K562 (cell line): ENCODE results near the gene TRIM62. TPM values are rescaled to one million over a fixed set of nuclear protein-coding genes. Genes with fewer than 3 reads are reported as not detected.

Source experiments
- BHLHE40 ChIP-seq: IDR thresholded peaks from 2 replicates; pipeline ENCODE4 v1.6.1; 2011; ENCODE audit warnings: low read length, improper control_type of control experiment
- E2F4 ChIP-seq: sonication (generic); formaldehyde crosslinking; IDR thresholded peaks from 2 replicates; pipeline ENCODE4 v1.8.0; 2022; ENCODE audit warnings: mild to moderate bottlenecking, low read depth, missing genetic modification reagents
- E2F8 ChIP-seq: fragments of 450-650 bp; IDR thresholded peaks from 2 replicates; pipeline ENCODE4 v1.7.1; 2018; ENCODE audit warnings: mild to moderate bottlenecking, low read depth; ENCODE audit not compliant: partially characterized antibody
- EP400 ChIP-seq: fragments of 450-650 bp; IDR thresholded peaks from 2 replicates; pipeline ENCODE4 v1.6.1; 2017; ENCODE audit warnings: antibody characterized with exemption, mild to moderate bottlenecking, moderate library complexity
- GABPA ChIP-seq: fragments of 200-800 bp; sonication (Bioruptor generic); conservative IDR thresholded peaks from 2 replicates; pipeline ENCODE4 v1.6.1; 2016; ENCODE audit warnings: low read depth, missing genetic modification characterization, missing compliant biosample characterization
- GTF2A2 ChIP-seq: IDR thresholded peaks from 2 replicates; pipeline ENCODE4 v1.6.1; 2016; ENCODE audit warnings: mild to moderate bottlenecking, missing genetic modification characterization, missing compliant biosample characterization
- HDAC2 ChIP-seq: fragments of 450-650 bp; IDR thresholded peaks from 2 replicates; pipeline ENCODE4 v1.6.1; 2016; ENCODE audit warnings: mild to moderate bottlenecking
- IRF1 ChIP-seq: sonication (generic); formaldehyde crosslinking; IDR thresholded peaks from 2 replicates; pipeline ENCODE4 v1.8.0; 2022; ENCODE audit warnings: missing genetic modification reagents, mild to moderate bottlenecking, borderline replicate concordance
- NFATC3 ChIP-seq: fragments of 450-650 bp; IDR thresholded peaks from 2 replicates; pipeline ENCODE4 v1.6.1; 2017; ENCODE audit warnings: mild to moderate bottlenecking
- PHTF2 ChIP-seq: fragments of 250-450 bp; sonication (Bioruptor Pico); IDR thresholded peaks from 2 replicates; pipeline ENCODE4 v1.5.0; 2021; ENCODE audit warnings: mild to moderate bottlenecking
- RAD51 ChIP-seq: fragments of 450-650 bp; IDR thresholded peaks from 2 replicates; pipeline ENCODE4 v1.7.1; 2016; ENCODE audit warnings: low read depth, mild to moderate bottlenecking, borderline replicate concordance
- RFX5 ChIP-seq: IDR thresholded peaks from 2 replicates; pipeline ENCODE4 v1.6.1; 2011; ENCODE audit warnings: low read depth, mild to moderate bottlenecking, improper control_type of control experiment, low read length
- USF1 ChIP-seq: sonication (generic); formaldehyde crosslinking; IDR thresholded peaks from 2 replicates; pipeline ENCODE4 v1.9.0; 2022; ENCODE audit warnings: mild to moderate bottlenecking, missing genetic modification reagents
- ZNF436 ChIP-seq: fragments of 250-450, 450-650 bp; sonication (Bioruptor Pico); formaldehyde crosslinking; IDR thresholded peaks from 2 replicates; pipeline ENCODE4 v1.7.0; 2020; ENCODE audit warnings: mild to moderate bottlenecking
- ZNF740 ChIP-seq, 3 experiments: fragments of 200-800 bp in 1 of 3; sonication (Bioruptor generic) in 1 of 3; sonication (generic) in 1 of 3; formaldehyde crosslinking in 1 of 3; IDR thresholded peaks; 2 replicates each; pipeline versions ENCODE4 v1.6.1 to v1.8.0; 2016 to 2022; ENCODE audit warnings: mild to moderate bottlenecking in 2 of 3, missing compliant biosample characterization in 2 of 3, missing genetic modification characterization in 2 of 3, missing genetic modification reagents in 1 of 3
- polyA plus RNA-seq, 8 experiments: library from polyadenylated mRNA; depleted of rRNA in 4 of 8; stranded (reverse) in 5 of 8; unstranded in 3 of 8; fragments of >200 nt; fragmentation: Nextera tagmentation in 2 of 8; fragmentation: Illumina TruSeq in 1 of 8; extraction: Ambion mirVana in 2 of 8; extraction: Trizol in 1 of 8; gene quantifications; 2 replicates each; pipeline versions ENCODE4 v1.2.1 to v1.2.3, GENCODE V29; 2011 to 2014; ENCODE audit warnings: inconsistent platforms in 1 of 8, missing spikeins in 1 of 8
- total RNA-seq, 7 experiments: library from RNA; depleted of rRNA in 6 of 7; stranded (reverse); fragments of >200 nt in 6 of 7; fragmentation: Illumina TruSeq in 2 of 7; extraction: Trizol in 2 of 7; gene quantifications; 2 replicates each; pipeline versions ENCODE4 v1.2.1 to v1.2.3, GENCODE V29; 2011 to 2021; ENCODE audit warnings: low replicate concordance in 1 of 7

Gene TRIM62
- total and polyA plus RNA-seq, 9 of the 15 experiments (the other 6 are each of a cell fraction or from before 2014, with no cell fraction given): 0.18 to 2.3 (median 0.52) TPM

- TF ChIP-seq GTF2A2 (tag) (no peak), EP400 (no peak), E2F4 (CRISPR knock-in tag) (no peak), GABPA (0 out of 2 replicates have a peak, but pooled peaks have one; percentile 12), PHTF2 (CRISPR knock-in tag) (no peak), IRF1 (no peak), BHLHE40 (peak; percentile 41; the same call in 1 of the 2 replicates), NFATC3 (no peak), ZNF740 (CRISPR knock-in tag; IDR thresholded peaks at IDR 0.05) (no peak), ZNF740 (tag; IDR thresholded peaks at IDR 0.05) (no peak), RAD51 (0 out of 2 replicates have a peak, but pooled peaks have one; percentile 19), RFX5 (no peak), ZNF436 (CRISPR knock-in tag) (no peak), E2F8 (no peak), HDAC2 (no peak), USF1 (CRISPR knock-in tag) (peak; percentile 58)
Observed at GRCh38 chr1:33099290-33100118, 82.3 kb downstream of the TRIM62 start (continued).
